LNCaP clone FGC (cell line): Measurements from ENCODE around the gene GRAMD1B.
"Not testable (repeated sequence)": the region's sequence is repeated elsewhere in the genome, so short reads cannot be mapped to it uniquely, and the experiment has no call there.

Experiments
- DNase-seq: peaks from one replicate; pipeline ENCODE4 v3.0.0-alpha.2; 2011; ENCODE audit warnings: low read depth
- H3K4me3 ChIP-seq: 2 replicates; pipeline ENCODE4 v1.5.1; 2011; ENCODE audit warnings: mild to moderate bottlenecking, low read depth, low read length, control low read depth
- CTCF ChIP-seq: IDR thresholded peaks from 2 replicates; pipeline ENCODE4 v1.5.1; 2012; ENCODE audit warnings: mild to moderate bottlenecking; ENCODE audit not compliant: control insufficient read depth, insufficient read depth; ENCODE audit errors: extremely low read depth

The GRAMD1B gene

DNA sequence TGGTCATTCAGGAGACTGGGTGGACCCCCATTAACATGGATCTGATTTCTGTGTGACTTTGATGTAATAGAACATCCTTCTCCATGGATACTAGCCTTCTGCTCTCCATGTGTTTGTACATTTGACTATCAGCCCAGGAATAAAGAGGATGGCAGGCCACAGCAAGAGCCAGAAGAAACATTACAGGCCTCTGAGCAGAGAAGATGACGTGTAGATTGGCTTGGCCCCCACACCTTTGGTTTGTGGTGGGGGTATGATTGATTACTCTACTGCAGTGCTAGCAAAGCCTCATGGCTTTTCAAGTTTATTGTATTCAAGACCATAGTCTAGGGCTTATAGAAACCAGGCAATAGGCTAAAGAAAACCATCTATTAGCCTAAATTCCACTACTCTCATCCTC lies 77.0 kb downstream of the GRAMD1B start:
- H3K4me3 ChIP-seq = no peak overlapping the region
- TF ChIP-seq CTCF = no peak
- no peak for DNase-seq

DNA sequence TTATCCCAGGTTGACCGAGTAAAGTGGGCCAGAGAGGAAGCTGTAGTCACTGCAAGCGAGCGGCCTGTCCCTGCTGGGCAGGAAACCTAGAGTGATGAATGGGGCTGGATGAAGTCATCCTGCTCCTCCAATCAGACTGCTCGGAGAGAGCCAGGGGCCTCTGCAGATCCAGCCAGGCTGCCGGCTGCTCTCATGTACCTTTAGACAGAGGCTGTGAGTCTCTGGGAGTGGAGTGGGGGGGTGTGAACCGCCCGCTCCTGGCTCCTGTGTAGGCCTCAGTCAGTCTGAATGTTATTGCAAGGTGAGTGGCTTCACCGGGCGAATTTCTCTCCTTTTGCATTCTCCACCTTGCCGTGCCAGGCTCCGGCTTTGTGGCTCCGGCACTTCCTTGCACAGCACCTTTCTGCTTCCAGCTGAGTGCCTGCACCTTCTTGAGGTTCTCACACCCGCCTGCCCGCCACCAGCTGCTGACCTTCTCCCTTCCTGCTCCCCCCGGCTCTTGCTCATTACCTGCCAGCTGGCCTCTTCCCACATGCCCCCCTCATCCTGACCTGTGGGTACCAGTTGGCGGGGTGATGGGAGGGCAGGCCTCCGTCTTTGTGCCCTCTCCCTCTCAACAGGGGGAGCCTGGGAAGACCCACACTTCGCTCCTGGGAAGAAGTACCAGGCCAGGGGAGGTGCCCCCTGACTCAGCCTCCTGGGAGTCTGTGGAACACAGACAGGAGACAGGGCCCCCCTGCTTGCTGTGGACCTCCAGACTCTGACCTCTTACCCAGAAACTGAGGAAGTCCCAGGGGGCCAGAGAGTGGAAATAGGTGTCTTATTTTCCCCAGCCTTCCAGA lies 79.9 kb downstream of the GRAMD1B start:
- no peak for DNase-seq
- TF ChIP-seq CTCF = no peak
- no peak overlapping the region for H3K4me3 ChIP-seq

GRCh38 chr11:123510579-123510905 lies 80.5 kb downstream of the GRAMD1B start:
- DNase-seq = no peak
- no peak for TF ChIP-seq CTCF
- no peak overlapping the region for H3K4me3 ChIP-seq

GRCh38 chr11:123511037-123511870 lies 81.2 kb downstream of the GRAMD1B start:
- peak; percentile 63 for DNase-seq
- peak; percentile 86 for TF ChIP-seq CTCF
- H3K4me3 ChIP-seq = no peak overlapping the region

- not testable (repeated sequence) for DNase-seq, H3K4me3 ChIP-seq
Measured at GRCh38 chr11:123513309-123513708, 83.2 kb downstream of the GRAMD1B start.

DNA sequence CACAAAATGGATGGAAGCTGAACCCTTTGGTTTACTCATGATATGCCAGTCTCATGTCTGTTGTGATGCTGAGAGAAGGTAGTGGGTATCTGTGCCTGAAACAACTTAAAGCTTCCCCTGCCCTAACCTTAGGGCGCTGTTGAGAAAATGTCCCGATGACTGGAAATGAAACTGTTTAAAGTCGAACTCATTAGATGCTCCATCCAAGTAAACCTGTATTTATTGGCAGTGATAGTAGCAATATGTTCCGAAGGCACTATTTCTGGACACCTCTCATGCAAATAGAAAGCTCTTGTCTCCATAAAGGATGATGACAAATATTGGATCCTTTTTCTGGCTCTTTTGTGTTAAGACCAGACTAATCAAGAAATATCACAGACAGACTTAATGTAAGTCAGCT lies 86.2 kb downstream of the GRAMD1B start:
- no peak overlapping the region for H3K4me3 ChIP-seq
- TF ChIP-seq CTCF = no peak

GRCh38 chr11:123517559-123518364 lies 87.7 kb downstream of the GRAMD1B start:
- no peak for TF ChIP-seq CTCF
- H3K4me3 ChIP-seq = no peak overlapping the region
- DNase-seq = no peak

More for the DNA sequence above, 86.2 kb downstream of the GRAMD1B start:
- no peak for DNase-seq
